Activated B cell treated with CpG ODN at 0.5 μM for 24 hours (primary cell): ENCODE data around the gene SYTL5. TPM values are rescaled to one million over a fixed set of nuclear protein-coding genes. Genes with fewer than 3 reads are reported as not detected.

ENCODE experiments used
- ATAC-seq: fragments of 200-7000 bp; cut with Tn5 transposase; one replicate; pipeline ENCODE4 v1.10.0; 2021; ENCODE audit warnings: low read depth, mild to moderate bottlenecking, moderate library complexity
- CTCF ChIA-PET: fragments of 350-600 bp; sonication (Branson Sonifier 250); formaldehyde crosslinking; loops from one replicate; lab custom pipeline; 2021; ENCODE audit warnings: antibody characterized with exemption; lab: Charles Lee
- POLR2A ChIA-PET: fragments of 350-600 bp; sonication (Branson Sonifier 250); formaldehyde crosslinking; loops from one replicate; lab custom pipeline; 2021; ENCODE audit warnings: antibody characterized with exemption; lab: Charles Lee
- DNase-seq: peaks from one replicate; pipeline ENCODE4 v3.0.0; 2022
- H3K27ac Mint-ChIP-seq: one replicate; pipeline ENCODE4 v1.8.0; 2020; ENCODE audit warnings: mixed read lengths
- H3K27me3 Mint-ChIP-seq: one replicate; pipeline ENCODE4 v1.8.0; 2021; ENCODE audit warnings: mixed read lengths
- H3K36me3 Mint-ChIP-seq: one replicate; pipeline ENCODE4 v1.8.0; 2021; ENCODE audit warnings: low read depth, mixed read lengths
- H3K4me1 Mint-ChIP-seq: one replicate; pipeline ENCODE4 v1.8.0; 2021; ENCODE audit warnings: mixed read lengths
- H3K4me3 Mint-ChIP-seq: one replicate; pipeline ENCODE4 v1.8.0; 2020; ENCODE audit warnings: mild to moderate bottlenecking, mixed read lengths
- H3K9me3 Mint-ChIP-seq: one replicate; pipeline ENCODE4 v1.8.0; 2020; ENCODE audit warnings: mixed read lengths
- intact Hi-C: fragments of 100-400 bp; cut with micrococcal nuclease; formaldehyde crosslinking; loops from one replicate; pipeline ENCODE4 v1.15.1; 2024
- total RNA-seq: library from RNA; stranded (reverse); gene quantifications from 2 replicates; pipeline ENCODE4 v1.2.3, GENCODE V29; 2022
- TF ChIP-seq, protein P1 (sequence below): fragments of 200-600 bp; IDR thresholded peaks from one replicate; pipeline ENCODE4 v1.8.0; 2022; ENCODE audit warnings: antibody characterized with exemption, mild to moderate bottlenecking

The SYTL5 gene
- total RNA-seq, 1 donor from 2014 or later: not detected

DNA sequence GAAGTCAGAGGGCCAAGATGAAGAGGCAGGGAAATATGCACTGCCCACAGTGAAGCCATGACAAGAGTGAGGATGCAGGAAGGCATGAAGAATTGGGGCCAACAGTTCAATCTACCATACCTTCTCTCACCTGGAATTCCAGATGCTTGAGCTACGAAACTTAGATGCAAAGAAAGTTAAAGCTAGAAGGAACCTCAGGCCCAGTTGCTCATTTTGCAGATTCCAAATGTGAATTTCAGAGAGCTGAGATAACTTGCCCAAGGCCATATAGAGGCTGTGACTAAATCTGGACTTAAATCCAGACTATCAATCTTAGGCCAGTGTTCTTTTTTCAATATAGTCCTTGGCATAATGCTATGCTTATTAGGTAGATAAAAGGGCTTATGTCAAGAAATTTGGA is 121.6 kb downstream of the SYTL5 start:
- H3K4me1 Mint-ChIP-seq: no peaks in the 10 kb centered on the region
- H3K27me3 Mint-ChIP-seq: peaks cover 2% of the 10 kb centered on the region
- ATAC-seq (no peak), DNase-seq (no peak)
- H3K4me3 Mint-ChIP-seq: no peak overlapping the region
- TF ChIP-seq, protein P1, sequence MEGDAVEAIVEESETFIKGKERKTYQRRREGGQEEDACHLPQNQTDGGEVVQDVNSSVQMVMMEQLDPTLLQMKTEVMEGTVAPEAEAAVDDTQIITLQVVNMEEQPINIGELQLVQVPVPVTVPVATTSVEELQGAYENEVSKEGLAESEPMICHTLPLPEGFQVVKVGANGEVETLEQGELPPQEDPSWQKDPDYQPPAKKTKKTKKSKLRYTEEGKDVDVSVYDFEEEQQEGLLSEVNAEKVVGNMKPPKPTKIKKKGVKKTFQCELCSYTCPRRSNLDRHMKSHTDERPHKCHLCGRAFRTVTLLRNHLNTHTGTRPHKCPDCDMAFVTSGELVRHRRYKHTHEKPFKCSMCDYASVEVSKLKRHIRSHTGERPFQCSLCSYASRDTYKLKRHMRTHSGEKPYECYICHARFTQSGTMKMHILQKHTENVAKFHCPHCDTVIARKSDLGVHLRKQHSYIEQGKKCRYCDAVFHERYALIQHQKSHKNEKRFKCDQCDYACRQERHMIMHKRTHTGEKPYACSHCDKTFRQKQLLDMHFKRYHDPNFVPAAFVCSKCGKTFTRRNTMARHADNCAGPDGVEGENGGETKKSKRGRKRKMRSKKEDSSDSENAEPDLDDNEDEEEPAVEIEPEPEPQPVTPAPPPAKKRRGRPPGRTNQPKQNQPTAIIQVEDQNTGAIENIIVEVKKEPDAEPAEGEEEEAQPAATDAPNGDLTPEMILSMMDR: no peak
- ChIA-PET POLR2A (no interaction called here), CTCF (no interaction called here)
- no peaks in the 10 kb centered on the region for H3K36me3 Mint-ChIP-seq
- H3K27ac Mint-ChIP-seq: no peak overlapping the region
- intact Hi-C loops: no loop called here
- no peaks in the 10 kb centered on the region for H3K9me3 Mint-ChIP-seq

DNA sequence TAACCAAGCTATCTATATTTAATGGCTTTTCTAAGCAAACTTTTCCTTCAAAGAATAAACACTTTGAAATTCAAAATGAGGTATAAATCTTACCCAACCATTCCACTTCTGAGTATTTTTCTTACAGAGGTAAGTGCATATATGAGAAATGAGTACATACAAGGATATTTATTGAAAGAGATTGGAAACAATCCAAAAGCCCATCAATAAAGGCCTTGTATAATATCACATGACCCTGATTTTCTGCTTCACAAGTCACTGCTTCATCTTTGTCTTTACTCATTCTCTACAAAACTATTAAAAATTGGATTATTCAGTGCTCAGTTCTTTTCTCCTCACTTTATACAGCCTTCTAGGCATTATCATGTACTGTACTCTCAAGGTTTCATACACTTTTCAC is 123.0 kb downstream of the SYTL5 start:
- DNase-seq: no peak
- H3K36me3 Mint-ChIP-seq: no peaks in the 10 kb centered on the region
- POLR2A ChIA-PET: no interaction called here
- no peaks in the 10 kb centered on the region for H3K4me1 Mint-ChIP-seq
- no peak overlapping the region for H3K27ac Mint-ChIP-seq
- H3K27me3 Mint-ChIP-seq: peaks cover 2% of the 10 kb centered on the region
- H3K4me3 Mint-ChIP-seq: no peak overlapping the region
- CTCF ChIA-PET: no interaction called here
- no peaks in the 10 kb centered on the region for H3K9me3 Mint-ChIP-seq
- TF ChIP-seq, protein P1: no peak
- ATAC-seq: no peak
- intact Hi-C loops: no loop called here

DNA sequence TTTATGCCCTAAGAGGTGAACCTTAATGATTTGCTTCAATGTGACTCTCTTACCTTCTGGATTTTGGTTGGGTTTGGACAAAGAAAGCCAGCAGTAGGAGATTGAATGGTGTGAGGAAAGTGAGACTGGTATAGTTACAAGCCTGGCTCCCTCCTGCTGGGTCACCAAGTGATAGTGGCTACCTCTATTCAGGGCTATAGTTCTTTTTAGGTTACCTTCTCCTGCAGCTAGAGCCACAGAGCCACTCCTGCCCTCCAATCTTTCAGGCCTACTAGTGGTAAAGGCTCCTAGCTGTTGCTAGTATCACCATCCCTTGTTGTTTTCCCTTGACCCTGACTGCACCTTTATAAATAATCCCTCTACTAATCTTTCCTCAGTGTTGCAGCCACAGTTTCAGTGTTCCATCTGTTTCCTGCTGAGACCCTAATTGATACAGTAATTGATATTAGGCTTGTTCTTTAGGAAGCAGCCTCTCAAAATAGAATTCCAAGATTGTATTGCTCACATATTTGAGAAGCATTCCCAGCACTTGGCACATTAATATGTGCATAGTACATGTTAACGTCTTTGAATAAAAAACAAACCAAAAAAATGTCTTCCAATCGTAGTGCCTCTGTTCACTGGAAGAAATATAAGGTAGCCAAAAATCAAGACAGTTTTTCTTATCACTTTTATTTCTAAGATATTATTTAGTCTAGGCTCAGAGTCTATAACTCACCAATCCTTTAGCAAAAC is 132.0 kb downstream of the SYTL5 start:
- ChIA-PET CTCF (no interaction called here), POLR2A (no interaction called here)
- no peak overlapping the region for H3K4me3 Mint-ChIP-seq
- H3K4me1 Mint-ChIP-seq: no peaks in the 10 kb centered on the region
- TF ChIP-seq, protein P1: no peak
- intact Hi-C loops: no loop called here
- DNase-seq (no peak), ATAC-seq (no peak)
- no peaks in the 10 kb centered on the region for H3K9me3 Mint-ChIP-seq
- no peaks in the 10 kb centered on the region for H3K36me3 Mint-ChIP-seq
- H3K27me3 Mint-ChIP-seq: peaks cover 2% of the 10 kb centered on the region
- no peak overlapping the region for H3K27ac Mint-ChIP-seq

DNA sequence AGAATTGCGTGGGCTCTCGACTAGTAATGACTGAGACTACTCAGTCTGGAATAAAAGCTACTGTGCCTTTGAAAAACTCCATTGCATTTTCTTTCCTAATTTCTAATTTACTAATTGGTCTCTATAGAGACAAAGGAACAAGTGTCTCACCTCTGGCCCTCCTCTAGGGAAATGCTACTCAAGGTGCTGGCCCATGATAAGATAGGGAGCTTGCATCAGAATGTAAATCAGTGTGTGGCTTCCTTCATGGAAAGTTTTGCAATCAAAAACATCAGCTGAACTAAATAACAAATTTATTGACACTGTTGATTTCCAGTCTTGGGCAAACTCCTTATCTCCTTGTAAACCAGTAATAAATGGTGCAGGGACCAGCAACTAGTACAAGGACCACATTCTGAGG is 132.5 kb downstream of the SYTL5 start:
- DNase-seq (no peak), ATAC-seq (no peak)
- H3K27ac Mint-ChIP-seq: no peak overlapping the region
- intact Hi-C loops: no loop called here
- ChIA-PET CTCF (no interaction called here), POLR2A (no interaction called here)
- TF ChIP-seq, protein P1: no peak
- H3K27me3 Mint-ChIP-seq: peaks cover 2% of the 10 kb centered on the region
- no peak overlapping the region for H3K4me3 Mint-ChIP-seq
- no peaks in the 10 kb centered on the region for H3K36me3 Mint-ChIP-seq
- H3K4me1 Mint-ChIP-seq: no peaks in the 10 kb centered on the region
- no peaks in the 10 kb centered on the region for H3K9me3 Mint-ChIP-seq

DNA sequence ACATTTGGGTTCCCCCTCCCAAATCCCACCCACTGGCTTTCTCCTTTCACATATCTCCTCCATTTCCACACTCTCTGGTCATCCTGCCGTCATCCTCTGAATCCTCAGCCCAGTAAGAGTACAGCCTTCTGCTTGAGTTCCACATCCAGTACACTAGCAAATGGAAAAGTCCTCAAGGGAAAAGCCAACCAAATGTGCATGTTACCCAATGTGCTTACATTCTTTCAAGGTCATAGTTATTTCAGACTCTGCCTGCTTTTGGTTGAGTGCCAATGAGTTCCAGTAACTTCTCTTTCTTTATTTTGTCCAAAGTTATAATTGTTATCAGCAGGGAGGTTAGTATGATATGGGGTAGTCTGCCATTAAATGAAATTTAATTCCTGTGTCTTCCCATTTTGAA is 136.3 kb downstream of the SYTL5 start:
- DNase-seq (no peak), ATAC-seq (no peak)
- Mint-ChIP-seq H3K9me3 (no peaks in the 10 kb centered on the region), H3K27me3 (no peaks in the 10 kb centered on the region), H3K4me3 (no peak overlapping the region), H3K27ac (no peak overlapping the region), H3K4me1 (no peaks in the 10 kb centered on the region), H3K36me3 (no peaks in the 10 kb centered on the region)
- TF ChIP-seq, protein P1: no peak
- intact Hi-C loops: no loop called here
- ChIA-PET CTCF (no interaction called here), POLR2A (no interaction called here)
